GM19240 (cell line): Measurements from ENCODE around the gene GLIS2.
A peak's percentile ranks its signal among the peaks of the same experiment; 100 is the strongest.

ENCODE experiments used
- DNase-seq: peaks from one replicate; pipeline ENCODE4 v3.0.0; 2011; ENCODE audit warnings: low spot score; ENCODE audit not compliant: insufficient read length

The GLIS2 gene

GRCh38 chr16:4319454-4320421, 3.9 kb downstream of the GLIS2 start:
- DNase-seq: peak; percentile 64

GRCh38 chr16:4320571-4321137, 4.8 kb downstream of the GLIS2 start:
- no peak for DNase-seq

GRCh38 chr16:4321286-4322120, 5.6 kb downstream of the GLIS2 start:
- DNase-seq: no peak

GRCh38 chr16:4322121-4323052, 6.5 kb downstream of the GLIS2 start:
- no peak for DNase-seq

- no peak for DNase-seq
Observed at GRCh38 chr16:4323071-4323844, 7.4 kb downstream of the GLIS2 start.

DNA sequence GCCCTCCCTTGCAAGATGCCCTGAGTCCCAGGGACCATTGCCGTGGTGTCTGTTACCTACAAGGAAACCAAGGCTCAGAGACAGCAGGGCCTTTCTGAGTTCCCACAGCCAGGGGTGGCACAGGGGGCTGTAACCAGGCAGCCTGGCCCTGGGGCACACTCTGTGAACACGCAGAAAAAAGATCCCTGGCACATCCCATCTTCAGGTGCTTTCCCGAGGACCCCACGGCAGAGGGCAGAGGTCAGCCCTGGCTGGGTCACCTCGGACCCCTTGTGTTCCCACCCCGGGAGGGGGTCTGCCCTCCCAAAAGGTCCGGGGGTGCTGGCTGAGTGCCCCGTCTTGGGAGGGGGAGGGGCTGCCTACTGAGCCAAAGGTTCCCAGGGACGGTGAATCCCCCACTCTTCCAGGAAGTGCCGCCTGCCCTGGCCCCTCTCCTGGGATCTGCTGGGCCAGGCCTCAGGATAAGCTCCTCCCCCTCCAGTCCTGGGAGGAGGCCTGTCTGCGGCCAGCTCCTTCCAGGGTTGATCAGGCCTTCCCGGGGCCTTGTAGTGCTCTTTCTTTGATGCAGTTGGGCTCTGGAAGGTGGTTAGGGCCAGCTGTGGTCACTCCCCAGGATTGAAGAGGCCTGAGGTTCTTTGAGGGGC, 8.1 kb downstream of the GLIS2 start:
- DNase-seq: no peak

GRCh38 chr16:4324492-4325252, 8.8 kb downstream of the GLIS2 start:
- no peak for DNase-seq

DNA sequence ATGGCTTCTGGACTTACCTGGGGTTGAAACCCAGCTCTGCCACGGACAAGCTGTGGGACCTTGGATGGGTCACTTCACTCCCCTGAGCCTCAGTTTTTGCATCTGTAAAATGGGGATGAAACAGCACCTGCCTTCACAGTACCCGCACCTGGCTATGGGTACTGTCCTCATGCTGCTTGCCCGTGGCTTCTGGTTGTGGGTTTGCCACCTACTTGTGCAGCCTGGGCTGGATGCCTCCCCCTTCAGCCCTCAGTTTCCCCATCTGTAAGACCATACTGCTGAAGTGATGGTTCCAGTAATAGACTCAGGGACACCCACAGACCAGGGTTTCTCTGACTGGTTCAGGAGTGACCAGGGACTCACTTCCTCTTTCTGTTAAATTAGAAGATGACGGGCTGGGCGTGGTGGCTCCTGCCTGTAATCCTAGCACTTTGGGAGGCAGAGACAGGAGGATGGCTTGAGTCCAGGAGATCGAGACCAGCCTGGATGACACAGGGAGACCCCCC, 9.4 kb downstream of the GLIS2 start:
- no peak for DNase-seq

- no peak for DNase-seq
Observed at GRCh38 chr16:4327386-4328045, 11.6 kb downstream of the GLIS2 start.

GRCh38 chr16:4328046-4328781, 12.3 kb downstream of the GLIS2 start:
- no peak for DNase-seq

DNA sequence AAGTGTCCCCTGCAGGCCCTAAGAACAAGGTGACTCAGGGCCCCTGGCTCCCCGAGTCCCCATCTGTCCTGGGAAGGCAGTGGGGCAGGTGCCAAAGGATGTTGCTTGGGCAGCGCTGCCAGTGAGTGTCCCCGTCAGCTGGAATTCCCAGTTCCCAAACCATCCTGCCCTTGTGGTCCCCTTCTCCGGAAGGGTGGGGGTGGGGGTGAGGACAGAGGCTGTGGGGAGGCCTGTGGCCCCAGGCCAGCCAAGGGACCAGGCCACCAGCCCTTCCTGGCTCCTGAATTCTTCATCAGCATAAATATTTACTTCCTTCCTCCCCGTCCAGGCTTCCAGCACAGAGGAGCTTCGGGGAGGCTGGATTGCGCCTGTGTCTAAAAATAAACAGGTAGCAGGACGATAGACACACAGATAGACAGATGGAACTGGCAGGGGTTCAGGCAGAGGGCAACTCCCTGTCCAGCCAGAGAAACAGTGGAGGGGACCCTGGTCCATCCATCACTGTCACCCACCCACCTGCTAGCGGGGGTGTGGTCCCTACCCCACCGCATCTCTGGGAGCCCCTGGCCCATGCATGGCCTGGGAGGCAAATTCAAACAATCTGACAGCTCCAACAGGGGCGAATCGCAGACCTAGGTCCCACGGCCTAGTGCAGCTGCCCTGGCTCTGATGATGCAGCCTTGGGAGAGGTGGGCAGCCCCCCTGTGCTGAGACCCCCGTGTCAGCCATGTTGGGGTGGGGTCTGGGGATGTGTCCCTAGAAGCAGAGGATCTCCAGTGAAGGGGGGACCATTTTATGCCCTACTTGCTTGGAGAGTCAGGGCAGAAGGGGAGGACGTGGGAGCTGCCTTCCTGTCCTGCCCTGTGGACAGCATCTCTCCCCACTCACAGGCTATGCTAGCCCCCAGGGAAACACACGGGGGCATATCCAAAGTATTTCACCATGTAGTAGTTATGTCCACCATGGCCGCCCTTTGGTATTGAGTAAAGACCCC, 13.2 kb downstream of the GLIS2 start:
- DNase-seq: no peak

DNA sequence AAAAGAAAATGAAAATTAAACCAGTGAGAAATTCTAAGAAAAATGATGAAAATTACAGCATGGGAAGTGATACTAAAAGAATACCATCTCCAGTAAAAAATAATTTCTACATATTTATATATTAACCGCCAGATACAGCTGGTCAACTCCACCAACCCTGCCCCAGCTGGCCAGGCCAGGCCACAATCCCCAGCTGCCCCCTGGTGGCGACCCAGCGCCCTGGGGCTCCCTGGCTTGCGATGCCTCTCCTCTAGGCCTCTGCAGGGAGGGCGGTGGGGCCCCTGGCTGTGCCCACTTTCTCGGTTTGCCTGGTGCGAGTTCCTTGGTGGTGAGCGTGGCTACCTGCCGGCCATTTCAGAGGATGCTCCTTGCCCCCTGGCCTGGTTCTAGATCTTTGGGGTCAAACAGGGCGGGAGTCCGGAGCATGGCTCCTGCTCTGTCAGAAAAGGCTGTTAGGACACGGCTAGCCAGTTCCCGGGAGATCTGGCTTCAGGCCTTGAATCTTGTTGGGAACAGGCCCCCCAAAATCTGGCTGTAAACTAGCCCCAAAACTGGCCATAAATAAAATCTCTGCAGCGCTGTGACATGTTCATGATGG, 14.5 kb downstream of the GLIS2 start:
- peak; percentile 96 for DNase-seq

- no peak for DNase-seq
Observed at GRCh38 chr16:4332083-4332482, 16.2 kb downstream of the GLIS2 start.

DNA sequence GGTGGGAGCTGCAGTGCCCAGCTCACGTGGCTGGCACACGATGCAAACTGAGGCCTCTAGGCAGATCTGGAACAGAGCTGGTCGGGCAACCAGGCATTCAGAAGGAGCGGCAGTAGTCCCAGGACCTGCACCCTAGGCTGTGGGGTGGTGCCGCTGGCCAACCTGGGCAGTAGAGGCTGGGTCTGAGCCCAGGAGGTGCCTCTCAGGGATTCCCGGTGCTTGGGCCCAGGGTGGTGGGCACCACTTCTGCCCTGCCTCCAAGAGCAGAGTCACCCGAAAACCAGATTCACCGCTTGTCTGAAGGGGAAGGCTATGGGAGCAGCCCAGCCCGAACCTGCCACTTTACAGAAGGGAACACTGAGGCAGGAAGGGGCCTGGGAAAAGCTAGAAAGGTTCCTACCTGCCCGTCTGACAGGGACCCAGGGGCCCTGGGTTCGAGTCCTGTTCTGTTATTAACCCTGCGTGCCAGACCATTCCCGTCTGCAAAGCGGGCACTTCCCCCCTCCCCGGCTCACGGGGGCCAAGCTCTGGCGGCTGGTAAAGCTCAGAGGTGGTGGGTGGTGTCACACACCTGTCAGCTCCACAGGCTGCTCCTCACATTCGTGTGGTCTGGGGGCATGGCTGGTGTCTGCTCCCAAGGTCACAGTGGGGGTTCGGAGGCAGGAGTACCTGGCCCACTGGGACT, 16.9 kb downstream of the GLIS2 start:
- no peak for DNase-seq

GRCh38 chr16:4333308-4333638, 17.4 kb downstream of the GLIS2 start:
- DNase-seq: no peak
